Activated T-cell treated with anti-CD3 and anti-CD28 coated beads for 48 hours (primary cell): Measurements from ENCODE around the gene FBXL16.

ENCODE experiments used
- DNase-seq: peaks from one replicate; pipeline ENCODE4 v3.0.0-alpha.2; 2020; ENCODE audit warnings: low read depth

The FBXL16 gene

GRCh38 chr16:722835-723633 is 17.4 kb upstream of the FBXL16 start:
- no peak for DNase-seq

GRCh38 chr16:721765-722540 is 16.4 kb upstream of the FBXL16 start:
- no peak for DNase-seq

GRCh38 chr16:720990-721764 is 15.6 kb upstream of the FBXL16 start, which contains the start of gene ANTKMT:
TSS of gene ANTKMT (plus strand) at chr16:721146. CDS start at chr16:721275, 129 bp downstream.
- peak; percentile 84 for DNase-seq

- peak; percentile 50 for DNase-seq
These were observed 14.9 kb upstream of the FBXL16 start for GRCh38 chr16:720447-720989.

- no peak for DNase-seq
These were observed 14.3 kb upstream of the FBXL16 start for GRCh38 chr16:719815-720446.

- no peak for DNase-seq
These were observed 13.3 kb upstream of the FBXL16 start for GRCh38 chr16:718922-719321.

GRCh38 chr16:718389-718788 is 12.8 kb upstream of the FBXL16 start:
- DNase-seq, result no peak

- no peak for DNase-seq
These were observed 12.0 kb upstream of the FBXL16 start for GRCh38 chr16:717450-718245.

- no peak for DNase-seq
These were observed 11.2 kb upstream of the FBXL16 start for GRCh38 chr16:716768-717325.

GRCh38 chr16:716200-716568 is 10.6 kb upstream of the FBXL16 start:
- no peak for DNase-seq

GRCh38 chr16:715477-716199 is 10.0 kb upstream of the FBXL16 start:
- DNase-seq, result no peak

- DNase-seq, result peak; percentile 91
These were observed 9.2 kb upstream of the FBXL16 start, which contains the start of gene METRN for GRCh38 chr16:714558-715476. TSS of gene METRN (plus strand) at chr16:715118. CDS start at chr16:715290, 172 bp downstream.

- no peak for DNase-seq
These were observed 8.5 kb upstream of the FBXL16 start for GRCh38 chr16:714079-714478.

GRCh38 chr16:712740-713250 is 7.2 kb upstream of the FBXL16 start:
- DNase-seq, result peak; percentile 60

GRCh38 chr16:711548-712320 is 6.1 kb upstream of the FBXL16 start:
- peak; percentile 77 for DNase-seq

- no peak for DNase-seq
These were observed 5.5 kb upstream of the FBXL16 start for GRCh38 chr16:711084-711483.

GRCh38 chr16:710500-711075 is 5.0 kb upstream of the FBXL16 start:
- no peak for DNase-seq
